ENCODE results near the gene MTURN. TPM values are rescaled to one million over a fixed set of nuclear protein-coding genes. Genes with fewer than 3 reads are reported as not detected.
A peak's percentile ranks its signal among the peaks of the same experiment; 100 is the strongest.
"Not testable (repeated sequence)": the region's sequence is repeated elsewhere in the genome, so short reads cannot be mapped to it uniquely, and the experiment has no call there.

Gene MTURN
- total RNA-seq (2014; rRNA removed; shearing (Covaris generic)): 11.8 and 18.4 TPM in 2 replicates

GRCh38 chr7:30134611-30135300, at the start of gene MTURN:
MTURN (plus strand) TSS chr7:30134986; CDS start chr7:30135137, 151 bp downstream.
- DNase-seq (ENCODE audit: low read depth): peak; percentile 91

GRCh38 chr7:30086529-30086928, 48.3 kb upstream of the MTURN start:
- no peak for DNase-seq (ENCODE audit: low read depth)

GRCh38 chr7:30087371-30087770, 47.4 kb upstream of the MTURN start:
- DNase-seq (ENCODE audit: low read depth): no peak

- no peak for DNase-seq (ENCODE audit: low read depth)
Observed at GRCh38 chr7:30088362-30088761, 46.4 kb upstream of the MTURN start.

- no peak for DNase-seq (ENCODE audit: low read depth)
Observed at GRCh38 chr7:30090111-30090510, 44.7 kb upstream of the MTURN start.

DNA sequence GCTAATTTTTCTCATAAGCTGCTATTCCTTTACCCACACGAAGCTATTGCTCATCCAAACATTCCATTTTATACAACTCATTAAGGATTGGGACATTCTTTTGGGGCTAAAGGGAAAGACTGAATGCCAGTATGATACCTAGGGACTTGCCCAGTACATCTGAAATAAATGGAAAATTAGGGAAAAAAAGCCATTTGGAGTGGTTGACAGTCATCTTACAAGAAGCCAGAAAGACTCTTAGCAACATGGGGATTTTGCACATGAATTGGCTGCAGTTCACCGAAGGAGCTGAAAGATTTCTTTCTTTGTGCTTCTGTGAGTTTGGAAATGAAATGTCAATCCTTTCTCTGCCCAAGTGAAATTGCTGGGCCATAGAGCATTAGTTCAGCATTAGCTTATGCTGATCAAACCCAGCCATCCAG, 43.3 kb upstream of the MTURN start:
- DNase-seq (ENCODE audit: low read depth): peak; percentile 76

DNA sequence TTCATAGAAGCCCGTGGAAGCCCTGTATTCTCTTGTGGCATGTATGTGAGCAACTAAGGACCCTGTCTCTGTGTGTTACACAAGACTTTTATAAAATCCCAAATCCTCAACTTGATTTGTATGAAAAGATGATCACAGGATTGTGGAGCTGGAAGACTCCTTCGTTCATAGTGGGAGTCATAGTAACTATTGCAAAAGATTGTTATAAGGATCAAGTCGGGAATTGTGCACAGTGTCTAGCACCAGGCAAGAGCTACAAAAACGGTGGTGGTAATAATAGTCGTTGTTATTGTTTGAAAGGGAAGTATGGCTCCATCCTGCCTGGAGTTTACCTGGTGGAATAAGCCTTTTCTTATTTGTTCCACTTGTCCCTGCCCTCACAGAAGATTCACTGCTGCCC, 42.8 kb upstream of the MTURN start:
- DNase-seq (ENCODE audit: low read depth): no peak

GRCh38 chr7:30093420-30093952, 41.3 kb upstream of the MTURN start:
- no peak for DNase-seq (ENCODE audit: low read depth)

GRCh38 chr7:30098599-30098998, 36.2 kb upstream of the MTURN start:
- not testable (repeated sequence) for DNase-seq (ENCODE audit: low read depth)

DNA sequence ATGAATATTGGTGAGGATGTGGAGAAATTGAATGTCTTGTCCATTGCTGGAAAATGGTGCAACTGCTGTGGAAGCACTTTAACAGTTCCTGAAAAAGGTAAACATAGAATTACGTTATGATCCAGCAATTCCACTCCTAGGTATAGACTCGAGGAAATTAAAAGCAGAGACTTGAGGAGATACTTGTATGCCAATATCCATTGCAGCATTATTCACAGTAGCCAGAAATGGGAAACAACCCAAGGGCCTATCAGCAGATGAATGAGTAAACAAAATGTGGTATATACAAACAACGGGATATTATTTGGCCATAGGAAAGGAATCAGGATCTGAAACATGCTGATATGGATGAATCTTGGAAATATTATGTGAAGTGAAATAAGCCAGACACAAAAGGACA, 32.5 kb upstream of the MTURN start:
- DNase-seq (ENCODE audit: low read depth): no peak

- no peak for DNase-seq (ENCODE audit: low read depth)
Observed at GRCh38 chr7:30104157-30104556, 30.6 kb upstream of the MTURN start.

- DNase-seq (ENCODE audit: low read depth): no peak
Observed at GRCh38 chr7:30112103-30112713, 22.6 kb upstream of the MTURN start.

DNA sequence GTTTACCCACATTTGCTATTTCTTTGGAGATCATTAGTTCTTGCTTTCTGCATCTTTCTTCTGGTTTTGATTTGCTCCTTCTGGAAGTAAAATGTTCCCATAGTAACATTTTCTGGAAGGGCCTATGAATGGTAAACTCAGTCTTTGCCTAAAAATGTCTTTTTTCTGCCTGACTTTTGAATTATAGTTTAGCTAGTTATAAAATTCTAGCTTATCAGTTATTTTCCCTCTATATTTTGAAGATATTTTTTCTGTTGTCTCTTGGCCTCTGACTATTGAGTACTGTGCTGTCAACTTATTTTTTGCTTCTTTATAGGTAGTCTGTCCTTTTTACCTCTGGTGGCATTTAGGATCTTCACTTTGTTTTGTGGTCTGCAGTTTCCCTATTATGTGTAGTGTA, 21.6 kb upstream of the MTURN start:
- no peak for DNase-seq (ENCODE audit: low read depth)

- no peak for DNase-seq (ENCODE audit: low read depth)
Observed at GRCh38 chr7:30114536-30115238, 20.1 kb upstream of the MTURN start.

GRCh38 chr7:30115709-30116297, 19.0 kb upstream of the MTURN start:
- DNase-seq (ENCODE audit: low read depth): no peak

GRCh38 chr7:30116771-30117170, 18.0 kb upstream of the MTURN start:
- DNase-seq (ENCODE audit: low read depth): no peak

- no peak for DNase-seq (ENCODE audit: low read depth)
Observed at GRCh38 chr7:30117896-30118295, 16.9 kb upstream of the MTURN start.

DNA sequence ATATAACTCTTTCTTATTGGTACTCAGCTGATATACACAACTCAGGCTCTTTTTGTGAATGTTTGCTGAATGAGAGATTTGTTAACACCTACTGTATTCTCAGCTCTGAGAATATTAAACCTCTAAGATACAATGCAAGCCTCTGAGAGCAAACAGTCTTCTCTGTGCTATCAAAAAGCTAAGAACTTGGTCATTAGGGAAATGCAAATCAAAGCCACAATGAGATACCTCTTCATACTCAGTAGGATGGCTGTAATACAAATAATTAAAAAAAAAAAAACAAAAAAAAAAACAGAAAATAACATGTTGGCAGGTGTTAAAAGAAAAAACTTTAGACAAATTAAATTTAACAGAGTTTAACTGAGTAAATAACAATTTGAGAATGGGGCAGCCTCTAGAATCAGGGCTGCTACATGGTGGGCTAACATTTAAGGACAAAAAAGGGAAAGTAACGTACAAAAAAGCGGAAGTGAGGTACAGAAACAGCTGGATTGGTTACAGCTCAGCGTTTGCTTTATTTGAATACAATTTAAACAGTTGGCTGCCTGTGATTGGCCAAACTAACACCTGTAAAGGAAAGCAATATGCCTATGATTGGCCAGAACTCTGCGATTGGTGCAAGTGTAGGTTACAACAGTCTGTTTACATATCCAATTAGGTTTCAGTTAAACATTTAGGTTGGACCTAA, 14.8 kb upstream of the MTURN start:
- no peak for DNase-seq (ENCODE audit: low read depth)

- DNase-seq (ENCODE audit: low read depth): no peak
Observed at GRCh38 chr7:30133736-30134610, 813 bp upstream of the MTURN start.

GRCh38 chr7:30135301-30136116, 723 bp downstream of the MTURN start:
- DNase-seq (ENCODE audit: low read depth): peak; percentile 77

Data from Daoy (cell line).